Colonic mucosa (tissue), 4 donors: ENCODE results near the gene TMEM120A. TPM values are rescaled to one million over a fixed set of nuclear protein-coding genes. Genes with fewer than 3 reads are reported as not detected.

Experiments
- DNase-seq: peaks from one replicate; pipeline ENCODE4 v3.0.0-alpha.2; 2020
- H3K27ac ChIP-seq: fragments of 200-600 bp; one replicate; pipeline ENCODE4 v1.8.0; 2021
- H3K27me3 ChIP-seq: fragments of 200-600 bp; one replicate; pipeline ENCODE4 v1.8.0; 2021
- H3K36me3 ChIP-seq: fragments of 200-600 bp; one replicate; pipeline ENCODE4 v1.8.0; 2021
- H3K4me1 ChIP-seq: fragments of 200-600 bp; one replicate; pipeline ENCODE4 v1.8.0; 2021; ENCODE audit warnings: mild to moderate bottlenecking
- H3K4me3 ChIP-seq: fragments of 200-600 bp; one replicate; pipeline ENCODE4 v1.8.0; 2021
- H3K9ac ChIP-seq, 2 donors: one replicate each; pipeline ENCODE4 v1.7.0; 2013; ENCODE audit warnings: control low read depth in 2 of 2, low read depth in 2 of 2, low read length in 2 of 2
- H3K9me3 ChIP-seq: fragments of 200-600 bp; one replicate; pipeline ENCODE4 v1.8.0; 2021
- CTCF ChIP-seq: fragments of 200-600 bp; IDR thresholded peaks from one replicate; pipeline ENCODE4 v1.8.0; 2022; ENCODE audit warnings: antibody characterized with exemption, mild to moderate bottlenecking
- intact Hi-C: fragments of 100-400 bp; cut with DNase I; formaldehyde crosslinking; loops from one replicate; pipeline ENCODE4 v1.14.1; 2022
- total RNA-seq, 2 donors: library from RNA; stranded (reverse); fragmentation: NEBNext Ultra II Directional in 1 of 2; extraction: Animal tissue kit (Norgen Biotek cat#: 25700) in 1 of 2; gene quantifications; one replicate each; pipeline ENCODE4 v1.2.1, GENCODE V29; 2021
- donor health status: healthy.
- donor health status: DM: no; HTN: no; CAD: no.
- donor health status: DM: no; HTN: no; CAD: no.

The TMEM120A gene
- total RNA-seq, 2 donors from 2014 or later = 56.3 to 94.1 TPM

GRCh38 chr7:75985518-75986146 lies 8.8 kb downstream of the TMEM120A start:
- Histone ChIP-seq H3K9ac (no peak overlapping the region), H3K4me1 (peaks cover 6% of the 10 kb centered on the region), H3K36me3 (no peaks in the 10 kb centered on the region), H3K4me3 (no peak overlapping the region), H3K27me3 (no peaks in the 10 kb centered on the region), H3K9me3 (no peaks in the 10 kb centered on the region), H3K27ac (no peak overlapping the region)
- intact Hi-C loops = no loop called here
- TF ChIP-seq CTCF = no peak
- DNase-seq = peak; percentile 72

- no peak overlapping the region for H3K9ac ChIP-seq
- no peaks in the 10 kb centered on the region for H3K9me3 ChIP-seq
- DNase-seq = no peak
- intact Hi-C loops = no loop called here
- no peaks in the 10 kb centered on the region for H3K36me3 ChIP-seq
- H3K27me3 ChIP-seq = no peaks in the 10 kb centered on the region
- no peak for TF ChIP-seq CTCF
- H3K4me1 ChIP-seq = peaks cover 6% of the 10 kb centered on the region
- H3K4me3 ChIP-seq = no peak overlapping the region
- H3K27ac ChIP-seq = no peak overlapping the region
Measured at GRCh38 chr7:75985009-75985517, 9.3 kb downstream of the TMEM120A start.

- H3K36me3 ChIP-seq = no peaks in the 10 kb centered on the region
- DNase-seq = no peak
- no peaks in the 10 kb centered on the region for H3K27me3 ChIP-seq
- TF ChIP-seq CTCF = no peak
- H3K4me3 ChIP-seq = no peak overlapping the region
- no peak overlapping the region for H3K9ac ChIP-seq
- H3K27ac ChIP-seq = no peak overlapping the region
- intact Hi-C loops = no loop called here
- peaks cover 12% of the 10 kb centered on the region for H3K4me1 ChIP-seq
- H3K9me3 ChIP-seq = no peaks in the 10 kb centered on the region
Measured at GRCh38 chr7:75984130-75985008, 10.0 kb downstream of the TMEM120A start.

- Histone ChIP-seq H3K9me3 (no peaks in the 10 kb centered on the region), H3K27ac (no peak overlapping the region), H3K4me1 (peaks cover 16% of the 10 kb centered on the region), H3K27me3 (no peaks in the 10 kb centered on the region), H3K4me3 (no peak overlapping the region), H3K36me3 (no peaks in the 10 kb centered on the region), H3K9ac (no peak overlapping the region)
- no peak for TF ChIP-seq CTCF
- intact Hi-C loops = no loop called here
- DNase-seq = peak; percentile 17
Measured at GRCh38 chr7:75983471-75984129, 10.8 kb downstream of the TMEM120A start.

- Histone ChIP-seq H3K4me3 (no peak overlapping the region), H3K27ac (no peak overlapping the region), H3K36me3 (no peaks in the 10 kb centered on the region), H3K9ac (no peak overlapping the region), H3K4me1 (peaks cover 16% of the 10 kb centered on the region), H3K9me3 (no peaks in the 10 kb centered on the region), H3K27me3 (no peaks in the 10 kb centered on the region)
- no peak for TF ChIP-seq CTCF
- peak; percentile 18 for DNase-seq
- intact Hi-C loops = no loop called here
Measured at GRCh38 chr7:75982306-75983064, 11.9 kb downstream of the TMEM120A start.
